NT2/D1 (cell line): Measurements from ENCODE around the gene CCNC.
A peak's percentile ranks its signal among the peaks of the same experiment; 100 is the strongest.

Experiments used
- SUZ12 ChIP-seq: IDR thresholded peaks from 2 replicates; pipeline ENCODE4 v1.6.1; 2011; ENCODE audit not compliant: insufficient read length, insufficient read depth; ENCODE audit errors: extremely low read depth
- YY1 ChIP-seq: IDR thresholded peaks from 2 replicates; pipeline ENCODE4 v1.6.1; 2011; ENCODE audit not compliant: insufficient read length, insufficient read depth
- ZNF274 ChIP-seq: IDR thresholded peaks from 2 replicates; pipeline ENCODE4 v1.6.1; 2011; ENCODE audit warnings: mild to moderate bottlenecking, low read depth, low read length

- peak; percentile 58 for TF ChIP-seq SUZ12
- no peak for TF ChIP-seq YY1
- no peak for TF ChIP-seq ZNF274
Observed at GRCh38 chr6:99602520-99603420, 34.3 kb upstream of the CCNC start.
